A549 treated with Hydrocortisone at 1 μM for 4 hours (cell line): ENCODE measurements around the gene EIF3J. TPM values are rescaled to one million over a fixed set of nuclear protein-coding genes. Genes with fewer than 3 reads are reported as not detected.

Source experiments
- total RNA-seq: library from RNA; stranded (reverse); fragments of 200-300 nt; extraction: Qiagen RNA extraction; gene quantifications from 5 replicates; pipeline ENCODE4 v1.2.3, GENCODE V29; 2022

Gene EIF3J, protein sequence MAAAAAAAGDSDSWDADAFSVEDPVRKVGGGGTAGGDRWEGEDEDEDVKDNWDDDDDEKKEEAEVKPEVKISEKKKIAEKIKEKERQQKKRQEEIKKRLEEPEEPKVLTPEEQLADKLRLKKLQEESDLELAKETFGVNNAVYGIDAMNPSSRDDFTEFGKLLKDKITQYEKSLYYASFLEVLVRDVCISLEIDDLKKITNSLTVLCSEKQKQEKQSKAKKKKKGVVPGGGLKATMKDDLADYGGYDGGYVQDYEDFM
- total RNA-seq, result 81.5 to 95.3 TPM (median 86.2 TPM) in 5 replicates

GRCh38 chr15:44536962-44537734, at the start of gene EIF3J:
EIF3J (plus strand) TSS chr15:44537147; CDS start chr15:44537195, 48 bp downstream.

Other genes with a start within 250 kb of the EIF3J start
- gene GOLM2, start 248.4 kb upstream of the EIF3J start, total RNA-seq, result 21.3 to 34.6 TPM (median 23.7 TPM) in 5 replicates
- gene CTDSPL2, start 109.5 kb upstream of the EIF3J start, total RNA-seq, result 10.5 to 27.7 TPM (median 14.6 TPM) in 5 replicates
- gene SPG11, start 126.5 kb downstream of the EIF3J start, total RNA-seq, result 6.8 to 9.5 TPM (median 9.0 TPM) in 5 replicates
- gene PATL2, start 174.2 kb downstream of the EIF3J start, total RNA-seq, result 0.11 to 0.23 TPM (median 0.17 TPM) in 4 of 5 replicates, not detected in the other
- gene B2M, start 174.4 kb downstream of the EIF3J start, total RNA-seq, result 414 to 472 TPM (median 429 TPM) in 5 replicates
- 4.2 to 7.3 TPM (median 5.6 TPM) in 5 replicates for gene TRIM69, start 199.4 kb downstream of the EIF3J start, total RNA-seq